NCI-H2196 (cell line): ENCODE results near the gene SLCO3A1.

Experiments
- DNase-seq: peaks from one replicate; lab custom pipeline; 2025; ENCODE audit not compliant: unreplicated experiment; lab: John Stamatoyannopoulos, UW

The SLCO3A1 gene

GRCh38 chr15:92118936-92119325, 265.4 kb downstream of the SLCO3A1 start:
- no peak for DNase-seq

GRCh38 chr15:92120094-92120795, 266.7 kb downstream of the SLCO3A1 start:
- no peak for DNase-seq

DNA sequence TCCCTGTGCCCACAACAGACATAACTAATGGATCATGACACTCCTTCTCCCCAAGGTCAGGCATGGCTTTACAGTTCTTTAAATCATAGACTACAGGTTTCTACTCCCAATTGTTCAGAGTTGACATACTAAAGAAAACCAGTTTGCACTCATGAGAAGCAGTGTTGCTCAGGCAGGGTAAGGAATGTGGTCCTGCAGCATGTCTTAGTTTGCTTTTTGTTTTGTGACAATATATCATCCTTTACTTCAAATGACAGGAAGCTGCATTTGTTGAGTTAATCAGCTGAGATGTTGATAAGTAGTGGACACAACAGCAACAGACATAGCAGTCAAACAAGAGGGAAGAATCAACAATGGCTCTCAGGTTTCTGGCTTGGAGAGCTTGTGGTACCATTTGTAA, 267.5 kb downstream of the SLCO3A1 start:
- DNase-seq = no peak

DNA sequence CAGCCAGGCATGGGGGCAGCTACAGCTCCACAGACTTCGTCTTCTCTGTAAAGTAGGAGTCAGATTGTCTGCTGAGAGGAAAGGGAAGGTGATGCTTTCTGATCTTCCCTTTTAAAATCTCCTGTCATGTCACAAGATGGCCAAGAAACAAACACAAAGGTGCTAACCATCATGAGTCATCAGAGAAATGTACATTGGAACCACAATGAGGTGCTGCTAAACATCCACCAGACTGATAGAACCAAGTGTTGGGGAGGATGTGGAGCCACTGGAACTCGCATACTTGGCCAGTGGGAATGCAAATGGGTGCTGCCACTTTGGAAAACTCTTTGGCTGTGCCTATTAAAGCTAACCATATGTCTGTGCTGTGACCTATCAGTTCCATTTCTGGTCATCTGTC, 268.8 kb downstream of the SLCO3A1 start:
- DNase-seq = no peak

GRCh38 chr15:92123962-92124656, 270.6 kb downstream of the SLCO3A1 start:
- DNase-seq = no peak

- DNase-seq = no peak
Observed at GRCh38 chr15:92124657-92125010, 271.1 kb downstream of the SLCO3A1 start.

DNA sequence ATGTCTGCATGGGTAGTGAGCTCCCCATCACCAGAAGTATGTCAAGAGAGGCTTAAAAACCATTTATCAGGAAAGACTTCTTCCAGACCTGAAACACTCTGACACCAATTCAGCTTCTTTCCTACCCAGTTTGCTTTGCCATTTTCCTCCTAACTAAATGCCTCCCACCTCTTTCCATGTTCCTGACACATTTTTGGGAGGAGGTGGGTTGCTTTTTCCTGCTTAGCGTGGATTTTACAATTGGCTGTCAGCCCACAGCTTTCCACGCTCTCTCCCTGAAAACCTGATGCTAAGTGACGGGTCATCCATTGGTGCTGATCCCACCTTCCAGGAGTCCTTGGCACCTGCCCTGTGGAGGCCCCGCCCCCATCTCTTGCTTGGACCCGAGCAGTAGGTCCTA, 275.3 kb downstream of the SLCO3A1 start:
- no peak for DNase-seq

- no peak for DNase-seq
Observed at GRCh38 chr15:92130244-92130643, 276.7 kb downstream of the SLCO3A1 start.

DNA sequence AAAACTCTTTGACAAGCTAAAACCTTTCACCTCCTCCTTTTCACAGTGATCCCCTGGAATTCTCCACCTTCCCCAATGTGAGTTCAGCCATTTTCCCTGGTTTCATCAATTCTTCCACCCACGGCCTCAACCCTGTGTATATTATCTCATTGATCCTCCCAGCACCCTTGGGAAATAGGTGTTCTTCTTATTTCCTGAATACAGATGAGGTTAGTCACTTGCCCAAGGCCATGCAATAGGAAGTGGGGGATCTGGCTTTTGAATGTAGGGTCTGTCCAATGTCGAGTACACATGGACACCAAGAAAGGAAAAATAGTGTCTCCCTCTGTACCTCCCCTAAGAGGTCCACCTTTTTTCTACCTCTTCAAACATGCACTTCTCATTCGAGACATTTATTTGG, 277.4 kb downstream of the SLCO3A1 start:
- no peak for DNase-seq

GRCh38 chr15:92132982-92133755, 279.7 kb downstream of the SLCO3A1 start:
- DNase-seq = no peak

DNA sequence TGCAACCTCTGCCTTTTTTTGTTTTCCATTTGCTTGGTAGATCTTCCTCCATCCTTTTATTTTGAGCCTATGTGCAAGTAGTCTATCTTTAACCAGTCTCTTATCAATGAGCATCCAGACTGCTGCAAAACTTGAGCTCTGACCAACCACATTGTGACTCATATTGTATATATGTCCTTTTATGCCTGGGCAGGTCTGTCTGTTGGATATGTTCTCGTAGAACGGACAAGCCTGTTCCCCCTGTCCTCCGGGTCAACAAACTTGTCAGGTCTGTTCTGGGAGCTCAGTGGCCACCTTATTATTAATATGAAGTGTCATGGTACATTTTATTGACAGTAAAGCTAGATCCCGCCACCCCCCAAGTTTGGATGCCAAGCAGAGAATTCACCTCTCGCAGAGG, 287.3 kb downstream of the SLCO3A1 start:
- DNase-seq = no peak

GRCh38 chr15:92141607-92142006, 288.1 kb downstream of the SLCO3A1 start:
- DNase-seq = no peak

GRCh38 chr15:92142242-92143232, 289.0 kb downstream of the SLCO3A1 start:
- no peak for DNase-seq

DNA sequence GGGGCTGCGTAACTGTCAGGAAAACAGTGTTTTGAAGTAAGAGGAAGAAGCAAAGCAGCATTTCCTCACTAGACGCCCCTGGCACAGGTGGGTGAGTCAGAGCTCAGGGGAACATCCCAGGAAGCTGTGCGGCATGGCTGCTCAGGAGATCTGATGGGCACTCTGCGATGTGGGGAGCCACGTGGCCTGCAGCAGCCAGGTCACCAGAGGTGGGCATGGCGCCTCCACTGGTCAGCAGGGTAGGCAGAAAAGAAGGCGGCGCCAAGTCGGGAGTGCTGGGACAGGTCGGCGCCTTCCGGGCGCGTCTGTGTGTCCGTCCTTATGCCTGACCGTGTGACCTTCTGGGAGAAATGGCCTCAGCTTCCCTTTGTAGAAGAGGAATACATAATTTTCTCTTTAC, 290.3 kb downstream of the SLCO3A1 start:
- DNase-seq = no peak

DNA sequence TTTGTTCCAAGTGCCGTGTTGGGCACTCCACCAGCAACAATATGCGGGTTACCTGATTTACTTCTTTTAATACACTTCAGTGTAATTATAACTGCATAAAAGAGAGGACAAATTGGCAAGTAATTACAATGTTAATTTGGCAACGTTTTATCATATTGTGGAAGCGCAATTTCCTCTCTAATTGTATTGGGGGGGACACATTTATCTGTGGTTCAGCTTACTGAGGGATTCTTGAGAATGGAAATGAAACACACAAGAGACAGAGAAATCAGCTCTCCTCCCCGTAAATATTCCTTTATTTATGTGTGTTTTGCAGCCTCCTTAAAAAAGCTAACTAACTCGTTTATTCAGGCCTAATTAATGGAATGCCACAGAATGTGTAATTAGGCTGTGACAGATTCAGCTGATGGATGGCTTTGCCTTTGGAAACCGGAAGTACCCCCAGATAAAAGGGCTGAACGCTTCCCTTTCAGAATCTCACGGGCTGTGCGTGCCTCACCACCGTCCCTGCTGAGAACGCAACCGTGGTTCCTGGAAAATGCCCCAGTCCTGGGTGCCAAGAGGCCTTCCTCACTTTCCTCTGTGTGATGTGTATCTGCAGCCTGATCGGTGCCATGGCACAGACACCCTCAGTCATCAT, 293.1 kb downstream of the SLCO3A1 start:
- DNase-seq = no peak

- no peak for DNase-seq
Observed at GRCh38 chr15:92149029-92149428, 295.5 kb downstream of the SLCO3A1 start.

- no peak for DNase-seq
Observed at GRCh38 chr15:92149465-92149864, 296.0 kb downstream of the SLCO3A1 start.

- DNase-seq = no peak
Observed at GRCh38 chr15:92151168-92151567, 297.7 kb downstream of the SLCO3A1 start.

DNA sequence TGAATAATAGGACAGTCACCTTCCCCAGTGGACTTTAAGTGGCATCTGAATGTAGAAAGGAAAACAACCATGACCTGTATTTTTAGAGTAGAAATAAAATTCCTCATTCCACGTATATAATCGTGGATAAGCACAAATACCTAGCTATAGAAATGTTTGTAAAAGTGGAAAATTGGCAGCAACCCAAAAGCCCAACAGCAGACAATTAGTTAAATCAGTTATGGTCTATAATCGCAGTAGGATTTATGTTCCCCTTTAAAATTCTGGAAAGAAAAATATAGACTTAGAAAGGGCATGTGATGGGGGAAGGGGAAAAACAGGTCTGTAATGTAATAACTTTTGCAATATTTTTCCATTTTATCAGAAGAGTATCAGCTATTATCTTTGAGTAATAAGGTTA, 298.2 kb downstream of the SLCO3A1 start:
- no peak for DNase-seq

DNA sequence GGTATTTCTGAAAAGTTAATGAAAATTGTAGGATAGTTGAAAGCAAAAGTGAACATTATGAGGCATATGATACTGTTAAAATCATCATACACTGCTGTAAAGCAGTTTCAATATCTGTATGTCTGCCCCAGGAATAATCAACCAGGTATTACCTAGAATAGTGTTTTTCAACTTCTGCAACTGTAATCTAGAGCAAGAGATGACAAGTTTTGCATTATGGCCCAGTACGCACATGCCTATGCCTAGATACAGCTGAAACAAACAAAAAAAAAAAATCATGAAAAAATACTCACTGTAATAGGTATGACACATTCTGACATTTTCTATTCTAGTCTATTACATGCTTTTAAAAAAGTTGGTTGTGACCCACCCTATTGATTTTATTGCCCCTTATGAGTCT, 299.5 kb downstream of the SLCO3A1 start:
- no peak for DNase-seq
